ENCODE results near the gene SLX4.

SLX4 gene

GRCh38 chr16:3590736-3591435 lies 20.5 kb downstream of the SLX4 start:
- Histone ChIP-seq H3K27me3 (peaks cover 31% of the 10 kb centered on the region), H3K4me1 (ENCODE audit: control insufficient read depth in 1 of 2, insufficient read depth in 1 of 2, low read depth in 1 of 2, low read length in 1 of 2) (peaks cover 36 to 38% of the 10 kb centered on the region in 2 experiments), H3K27ac (peak overlapping the region; percentile 43), H3K4me3 (ENCODE audit: low read depth in 1 of 2, low read length in 1 of 2) (peak overlapping the region; percentile 12 to 25), H3K9me3 (no peaks in the 10 kb centered on the region), H3K36me3 (peaks cover 30% of the 10 kb centered on the region)
- no peak for TF ChIP-seq CTCF (IDR thresholded peaks at IDR 0.05)

GRCh38 chr16:3589991-3590701 lies 21.3 kb downstream of the SLX4 start:
- peaks cover 31% of the 10 kb centered on the region for H3K27me3 ChIP-seq
- H3K27ac ChIP-seq = no peak overlapping the region
- H3K9me3 ChIP-seq = no peaks in the 10 kb centered on the region
- peak overlapping the region; percentile 28 to 38 for H3K4me3 ChIP-seq (ENCODE audit: low read depth in 1 of 2, low read length in 1 of 2)
- TF ChIP-seq CTCF (IDR thresholded peaks at IDR 0.05) = no peak
- H3K4me1 ChIP-seq (ENCODE audit: control insufficient read depth in 1 of 2, insufficient read depth in 1 of 2, low read depth in 1 of 2, low read length in 1 of 2) = peaks cover 36 to 38% of the 10 kb centered on the region in 2 experiments
- peaks cover 22% of the 10 kb centered on the region for H3K36me3 ChIP-seq

- no peaks in the 10 kb centered on the region for H3K9me3 ChIP-seq
- peaks cover 36 to 38% of the 10 kb centered on the region in 2 experiments for H3K4me1 ChIP-seq (ENCODE audit: control insufficient read depth in 1 of 2, insufficient read depth in 1 of 2, low read depth in 1 of 2, low read length in 1 of 2)
- no peak overlapping the region for H3K27ac ChIP-seq
- TF ChIP-seq CTCF (IDR thresholded peaks at IDR 0.05) = no peak
- peak overlapping the region; percentile 28 to 38 for H3K4me3 ChIP-seq (ENCODE audit: low read depth in 1 of 2, low read length in 1 of 2)
- H3K27me3 ChIP-seq = peaks cover 27% of the 10 kb centered on the region
- H3K36me3 ChIP-seq = peaks cover 21% of the 10 kb centered on the region
Measured at GRCh38 chr16:3589441-3589921, 21.9 kb downstream of the SLX4 start.

- peaks cover 23% of the 10 kb centered on the region for H3K27me3 ChIP-seq
- H3K27ac ChIP-seq = no peak overlapping the region
- peaks cover 36 to 38% of the 10 kb centered on the region in 2 experiments for H3K4me1 ChIP-seq (ENCODE audit: control insufficient read depth in 1 of 2, insufficient read depth in 1 of 2, low read depth in 1 of 2, low read length in 1 of 2)
- no peaks in the 10 kb centered on the region for H3K9me3 ChIP-seq
- no peak for TF ChIP-seq CTCF (IDR thresholded peaks at IDR 0.05)
- peak overlapping the region; percentile 28 to 38 for H3K4me3 ChIP-seq (ENCODE audit: low read depth in 1 of 2, low read length in 1 of 2)
- peaks cover 21% of the 10 kb centered on the region for H3K36me3 ChIP-seq
Measured at GRCh38 chr16:3589001-3589400, 22.4 kb downstream of the SLX4 start.

- Histone ChIP-seq H3K27ac (no peak overlapping the region), H3K27me3 (peaks cover 23% of the 10 kb centered on the region), H3K9me3 (no peaks in the 10 kb centered on the region), H3K4me1 (ENCODE audit: control insufficient read depth in 1 of 2, insufficient read depth in 1 of 2, low read depth in 1 of 2, low read length in 1 of 2) (peaks cover 36 to 41% of the 10 kb centered on the region in 2 experiments), H3K36me3 (peaks cover 33% of the 10 kb centered on the region), H3K4me3 (ENCODE audit: low read depth in 1 of 2, low read length in 1 of 2) (no peak overlapping the region)
- TF ChIP-seq CTCF (IDR thresholded peaks at IDR 0.05) = no peak
Measured at GRCh38 chr16:3587547-3588110, 23.8 kb downstream of the SLX4 start.

Measured in neutrophil (primary cell).